ENCODE results near the gene SWSAP1.
"Not testable (repeated sequence)": the region's sequence is repeated elsewhere in the genome, so short reads cannot be mapped to it uniquely, and the experiment has no call there.

Gene SWSAP1

GRCh38 chr19:11405846-11406643, 31.6 kb downstream of the SWSAP1 start:
- Histone ChIP-seq H3K4me3 (no peak overlapping the region), H3K27ac (no peak overlapping the region)
- DNase-seq (ENCODE audit: low spot score) = no peak
- TF ChIP-seq, protein P1, sequence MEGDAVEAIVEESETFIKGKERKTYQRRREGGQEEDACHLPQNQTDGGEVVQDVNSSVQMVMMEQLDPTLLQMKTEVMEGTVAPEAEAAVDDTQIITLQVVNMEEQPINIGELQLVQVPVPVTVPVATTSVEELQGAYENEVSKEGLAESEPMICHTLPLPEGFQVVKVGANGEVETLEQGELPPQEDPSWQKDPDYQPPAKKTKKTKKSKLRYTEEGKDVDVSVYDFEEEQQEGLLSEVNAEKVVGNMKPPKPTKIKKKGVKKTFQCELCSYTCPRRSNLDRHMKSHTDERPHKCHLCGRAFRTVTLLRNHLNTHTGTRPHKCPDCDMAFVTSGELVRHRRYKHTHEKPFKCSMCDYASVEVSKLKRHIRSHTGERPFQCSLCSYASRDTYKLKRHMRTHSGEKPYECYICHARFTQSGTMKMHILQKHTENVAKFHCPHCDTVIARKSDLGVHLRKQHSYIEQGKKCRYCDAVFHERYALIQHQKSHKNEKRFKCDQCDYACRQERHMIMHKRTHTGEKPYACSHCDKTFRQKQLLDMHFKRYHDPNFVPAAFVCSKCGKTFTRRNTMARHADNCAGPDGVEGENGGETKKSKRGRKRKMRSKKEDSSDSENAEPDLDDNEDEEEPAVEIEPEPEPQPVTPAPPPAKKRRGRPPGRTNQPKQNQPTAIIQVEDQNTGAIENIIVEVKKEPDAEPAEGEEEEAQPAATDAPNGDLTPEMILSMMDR (IDR thresholded peaks at IDR 0.05) = no peak

- not testable (repeated sequence) for H3K27ac ChIP-seq; H3K4me3 ChIP-seq; DNase-seq (ENCODE audit: low spot score)
These were observed 32.3 kb downstream of the SWSAP1 start for GRCh38 chr19:11406703-11407236.

GRCh38 chr19:11408591-11408990, 34.1 kb downstream of the SWSAP1 start:
- H3K27ac ChIP-seq = no peak overlapping the region
- H3K4me3 ChIP-seq = no peak overlapping the region
- DNase-seq (ENCODE audit: low spot score) = no peak
- TF ChIP-seq, protein P1 (IDR thresholded peaks at IDR 0.05) = no peak

- Histone ChIP-seq H3K27ac (no peak overlapping the region), H3K4me3 (no peak overlapping the region)
- TF ChIP-seq, protein P1 (IDR thresholded peaks at IDR 0.05) = no peak
- DNase-seq (ENCODE audit: low spot score) = no peak
These were observed 36.2 kb downstream of the SWSAP1 start for GRCh38 chr19:11410682-11411081.

DNA sequence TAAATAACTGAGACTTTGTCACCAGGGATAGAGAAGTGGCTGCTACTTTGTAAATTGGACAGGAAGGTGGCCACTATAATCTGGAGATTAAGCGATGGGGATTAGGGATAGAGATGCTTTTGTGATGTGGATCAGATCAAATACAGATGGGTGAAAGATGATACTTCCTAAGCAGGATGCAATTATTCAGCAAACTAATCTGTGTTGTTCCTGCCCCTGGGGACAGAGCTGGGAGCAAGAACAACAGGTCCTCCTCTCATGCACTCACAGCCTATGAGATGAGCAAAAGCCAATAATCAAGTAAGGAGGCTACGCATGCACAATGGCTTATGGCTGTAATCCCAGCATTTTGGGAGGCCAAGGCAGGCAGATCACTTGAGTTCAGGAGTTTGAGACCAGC, 40.1 kb downstream of the SWSAP1 start:
- Histone ChIP-seq H3K27ac (no peak overlapping the region), H3K4me3 (no peak overlapping the region)
- no peak for DNase-seq (ENCODE audit: low spot score)
- TF ChIP-seq, protein P1 (IDR thresholded peaks at IDR 0.05) = no peak

GRCh38 chr19:11416346-11417052, 42.0 kb downstream of the SWSAP1 start:
- no peak for DNase-seq (ENCODE audit: low spot score)
- TF ChIP-seq, protein P1 (IDR thresholded peaks at IDR 0.05) = no peak
- H3K27ac ChIP-seq = no peak overlapping the region
- H3K4me3 ChIP-seq = no peak overlapping the region

- no peak for DNase-seq (ENCODE audit: low spot score)
- H3K27ac ChIP-seq = peak overlapping the region; percentile 40 to 80
- peak overlapping the region; percentile 75 for H3K4me3 ChIP-seq
- TF ChIP-seq, protein P1 (IDR thresholded peaks at IDR 0.05) = no peak
These were observed 43.7 kb downstream of the SWSAP1 start for GRCh38 chr19:11418094-11418548.

Measured in coronary artery (tissue), 2 donors.